Superior temporal gyrus (tissue), 1 donor: Measurements from ENCODE around the gene PERP.
"Not testable (repeated sequence)": the region's sequence is repeated elsewhere in the genome, so short reads cannot be mapped to it uniquely, and the experiment has no call there.

Source experiments
- DNase-seq: peaks from one replicate; pipeline ENCODE4 v3.0.0-alpha.2; 2016; ENCODE audit errors: extremely low spot score

PERP gene

DNA sequence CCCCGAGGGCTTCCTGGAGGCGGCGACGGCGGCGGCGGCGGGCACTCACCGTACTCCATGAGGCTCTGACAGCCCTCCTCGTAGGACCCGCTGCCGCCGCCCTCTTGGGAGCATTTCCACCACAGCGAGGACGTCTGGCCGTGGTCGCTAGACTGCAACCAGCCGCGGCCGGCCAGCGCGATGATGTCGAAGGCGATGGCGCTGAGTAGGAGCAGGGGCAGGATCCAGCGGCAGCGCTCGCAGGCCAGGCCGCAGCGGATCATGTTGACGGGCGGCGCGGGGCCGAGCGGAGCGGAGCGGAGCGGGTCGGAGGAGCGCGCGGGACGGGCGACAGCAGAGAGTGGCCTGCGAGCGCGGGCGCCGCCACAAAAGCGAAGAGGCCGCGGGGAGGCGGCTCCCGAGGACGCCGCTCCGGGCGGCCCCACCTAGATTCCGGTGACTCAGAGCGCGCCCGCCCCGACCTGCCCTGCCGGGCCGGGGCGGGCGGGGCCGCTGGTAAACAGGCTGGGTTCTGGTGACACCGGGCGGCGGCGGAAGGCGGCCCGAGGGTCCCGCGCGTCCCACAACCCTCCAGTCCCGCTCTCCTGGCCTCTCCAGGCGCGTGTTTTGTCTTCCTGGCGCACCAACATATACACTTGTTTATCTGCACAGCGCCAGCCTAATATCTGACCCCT lies at the start of gene PERP:
Gene PERP (minus strand): TSS at position 342 of the 674 bp plus-strand sequence. CDS start 79 bp downstream, at position 263.
- DNase-seq: no peak

DNA sequence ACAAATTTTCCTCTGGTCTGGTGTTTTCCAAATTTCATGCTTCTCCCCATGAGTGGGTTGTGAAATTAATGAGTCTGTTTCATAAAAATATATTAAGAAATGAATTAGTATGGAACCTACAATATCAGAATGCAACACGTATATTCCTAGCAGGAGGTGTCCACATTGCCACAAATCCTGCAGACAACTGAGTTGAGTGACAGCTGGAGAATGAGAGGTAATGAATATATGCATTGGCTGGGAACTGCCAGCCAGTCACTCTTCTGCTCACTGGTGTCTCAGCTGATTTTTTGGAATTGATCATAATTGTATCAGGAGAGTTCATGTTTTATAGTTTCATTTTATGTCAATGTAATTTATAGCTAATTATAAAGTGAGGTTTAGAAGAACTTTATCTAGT lies 48.2 kb upstream of the PERP start:
- no peak for DNase-seq

DNA sequence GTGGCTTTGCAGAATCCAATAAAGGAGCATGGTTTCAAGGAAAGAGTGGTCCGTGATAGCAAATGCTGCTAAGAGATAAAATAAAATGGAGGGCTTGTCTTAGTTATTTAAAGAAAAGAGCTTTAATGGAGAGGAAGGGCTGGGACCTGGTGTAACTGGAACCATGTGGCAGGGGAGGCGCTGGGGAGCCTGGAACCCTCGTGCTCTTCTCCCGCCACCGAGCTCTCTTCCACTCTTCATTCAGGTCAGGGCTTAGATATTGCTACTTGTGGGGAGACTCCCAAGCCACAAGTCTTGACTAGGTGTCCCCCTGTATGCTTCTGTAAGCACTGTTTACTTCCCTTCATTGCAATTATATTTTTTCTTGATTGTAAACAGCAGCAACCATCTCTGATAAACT lies 39.3 kb upstream of the PERP start:
- DNase-seq: no peak

DNA sequence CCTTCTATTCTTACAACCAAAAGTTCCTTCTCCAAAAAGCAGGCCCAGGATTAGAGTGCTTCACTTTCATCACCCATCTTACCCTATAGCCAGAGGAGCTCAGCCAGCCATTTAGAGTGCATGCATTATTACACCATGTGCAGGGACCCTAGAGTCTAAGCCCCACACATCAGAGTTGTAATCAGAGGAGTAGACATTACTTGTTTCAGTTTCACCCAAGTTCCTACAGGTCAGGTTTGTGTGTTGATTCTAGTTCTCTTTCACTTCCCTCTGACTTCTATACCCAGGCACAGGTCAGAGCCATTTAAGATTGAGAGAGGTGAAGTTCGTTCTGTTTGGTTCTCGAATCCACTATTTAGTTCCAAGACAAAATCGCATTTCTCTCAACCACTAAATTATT lies 38.2 kb upstream of the PERP start:
- no peak for DNase-seq

DNA sequence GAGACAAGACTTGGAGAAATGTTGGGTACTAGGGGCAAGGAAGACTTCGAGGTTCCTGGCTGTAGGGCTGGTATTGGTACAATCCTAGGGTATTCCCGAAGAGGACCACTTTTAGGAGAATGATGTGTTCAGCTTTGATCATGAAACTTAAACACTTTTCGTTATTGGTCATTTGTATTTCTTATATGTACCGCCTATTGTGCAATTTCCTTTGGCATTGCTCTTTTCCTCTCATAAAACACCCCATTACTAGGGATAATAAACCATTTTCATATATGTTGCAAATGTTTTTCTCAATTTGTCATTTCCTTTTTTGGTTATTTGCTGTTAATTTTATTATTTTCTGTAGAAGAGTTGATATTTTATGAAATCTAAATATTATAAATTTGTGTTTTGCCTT lies 35.6 kb upstream of the PERP start:
- no peak for DNase-seq

DNA sequence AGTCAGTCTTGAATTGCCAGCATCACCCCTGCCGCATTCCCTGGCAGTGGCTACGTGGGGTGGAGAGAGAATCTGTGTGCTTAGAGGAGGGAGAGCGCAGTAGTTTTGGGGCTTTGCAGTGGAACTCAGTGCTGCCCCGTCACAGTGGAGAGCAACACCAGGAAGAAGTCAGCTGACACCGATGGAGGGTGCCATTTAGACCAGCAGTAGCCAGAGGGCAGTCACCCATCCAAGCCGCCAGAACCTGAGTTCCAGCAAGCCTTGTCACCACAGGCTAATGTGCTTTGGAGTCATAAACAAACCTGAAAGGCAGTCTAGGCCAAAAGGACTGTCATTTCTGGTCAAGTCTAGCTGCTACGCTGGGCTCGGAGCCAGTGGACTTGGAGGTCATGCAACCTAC lies 22.0 kb upstream of the PERP start:
- no peak for DNase-seq

DNA sequence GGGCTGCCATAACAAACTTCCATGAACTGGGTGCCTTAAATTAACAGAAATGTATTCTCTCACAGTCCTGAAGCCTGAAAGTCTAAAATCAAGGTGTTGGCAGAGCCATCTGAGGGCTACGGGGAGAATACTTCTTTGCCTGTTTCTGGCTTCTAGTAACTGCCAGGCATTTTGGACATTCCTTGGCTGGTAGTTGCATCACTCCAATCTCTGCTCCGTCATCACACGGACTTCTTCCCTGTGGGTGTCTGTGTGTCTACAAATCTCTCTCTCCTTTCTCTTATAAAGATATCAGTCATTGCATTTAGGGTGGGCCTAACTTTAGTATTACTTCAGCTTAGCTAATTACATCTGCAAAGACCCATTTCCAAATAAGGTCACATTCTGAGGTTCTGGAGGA lies 20.9 kb upstream of the PERP start:
- no peak for DNase-seq

DNA sequence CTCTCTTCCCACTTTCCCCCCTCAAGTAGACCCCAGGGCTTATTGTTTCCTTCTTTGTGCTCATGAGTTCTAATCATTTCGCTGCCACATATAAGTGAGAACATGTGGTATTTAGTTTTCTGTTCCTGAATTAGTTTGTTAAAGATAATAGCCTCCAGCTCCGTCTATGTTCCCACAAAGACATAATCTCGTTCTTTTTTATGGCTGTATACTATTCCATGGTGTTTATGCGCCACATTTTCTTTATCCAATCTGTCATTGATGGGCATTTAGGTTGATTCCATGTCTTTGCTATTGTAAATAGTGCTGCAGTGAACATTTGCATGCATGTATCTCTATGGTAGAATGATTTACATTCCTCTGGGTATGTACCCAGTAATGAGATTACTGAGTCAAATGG lies 16.9 kb upstream of the PERP start:
- DNase-seq: no peak

DNA sequence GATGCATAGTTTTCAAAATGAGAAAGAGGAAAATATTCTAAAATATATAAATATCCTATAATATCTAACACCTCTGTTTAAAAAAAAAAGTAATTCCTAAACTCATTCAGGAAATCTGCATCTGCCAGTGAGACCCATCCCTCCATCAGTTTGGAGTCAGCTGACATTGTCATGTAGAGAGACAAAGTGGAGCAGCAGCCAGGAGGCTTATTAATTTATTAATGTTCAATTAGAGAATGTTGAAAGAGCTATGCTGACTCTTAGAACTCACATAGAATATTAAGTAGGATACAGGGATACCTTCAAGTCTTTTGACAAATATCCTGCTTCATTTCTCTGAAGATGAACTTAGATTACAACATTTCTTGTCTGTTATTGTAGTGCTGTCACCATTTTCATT lies 12.8 kb upstream of the PERP start:
- DNase-seq: no peak

DNA sequence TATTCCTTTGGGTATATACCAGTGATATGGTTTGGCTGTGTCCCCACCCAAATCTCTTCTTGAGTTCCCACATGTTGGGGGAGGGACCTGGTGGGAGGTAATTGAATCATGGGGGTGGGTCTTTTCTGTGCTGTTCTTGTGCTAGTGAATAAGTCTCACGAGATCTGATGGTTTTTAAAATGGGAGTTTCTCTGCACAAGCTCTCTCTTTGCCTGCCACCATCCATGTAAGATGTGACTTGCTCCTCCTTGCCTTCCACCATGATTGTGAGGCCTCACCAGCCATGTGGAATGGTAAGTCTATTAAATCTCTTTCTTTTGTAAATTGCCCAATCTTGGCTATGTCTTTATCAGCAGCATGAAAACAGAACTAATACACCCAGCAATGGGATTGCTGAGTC lies 12.0 kb upstream of the PERP start:
- not testable (repeated sequence) for DNase-seq

DNA sequence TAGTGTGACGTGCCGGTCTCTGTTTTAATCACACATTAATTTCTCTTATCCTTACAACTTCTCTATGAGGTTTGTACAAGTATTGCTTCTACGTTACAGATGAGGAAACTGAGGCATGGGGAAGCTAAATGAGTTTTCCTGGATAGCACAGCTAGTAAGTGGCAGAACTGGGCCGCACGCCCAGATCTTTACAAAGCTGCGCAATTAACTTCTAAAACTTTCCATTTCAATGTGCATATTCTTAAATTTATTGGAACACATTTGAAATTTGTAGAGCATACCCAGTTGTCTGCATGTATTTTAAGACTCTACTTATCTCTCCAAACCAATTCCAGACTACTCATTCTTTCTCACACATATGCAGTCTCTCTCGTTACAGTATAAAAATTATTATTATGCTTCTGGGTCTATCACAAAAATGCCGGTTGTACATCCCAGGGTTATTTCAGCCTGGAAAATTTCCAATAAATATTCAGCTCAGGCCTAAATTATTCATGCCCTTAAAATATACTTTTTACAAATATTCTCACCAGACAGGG lies 10.2 kb upstream of the PERP start:
- no peak for DNase-seq

DNA sequence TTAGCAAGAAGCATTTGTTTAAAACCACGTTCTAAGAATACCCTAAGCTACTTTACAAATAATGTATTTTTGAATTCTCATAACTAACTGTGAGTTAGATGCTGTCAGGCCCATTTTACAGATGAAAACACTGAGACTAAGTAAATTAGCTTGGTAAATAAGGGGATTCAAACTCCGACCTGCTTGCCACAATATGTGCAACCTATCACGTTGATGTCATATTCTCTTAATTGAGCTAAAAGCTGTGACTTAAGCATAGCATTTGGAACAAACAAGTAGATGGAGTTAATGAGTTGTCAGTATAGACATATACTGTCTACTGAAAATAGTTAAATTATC lies 9.4 kb upstream of the PERP start:
- no peak for DNase-seq

DNA sequence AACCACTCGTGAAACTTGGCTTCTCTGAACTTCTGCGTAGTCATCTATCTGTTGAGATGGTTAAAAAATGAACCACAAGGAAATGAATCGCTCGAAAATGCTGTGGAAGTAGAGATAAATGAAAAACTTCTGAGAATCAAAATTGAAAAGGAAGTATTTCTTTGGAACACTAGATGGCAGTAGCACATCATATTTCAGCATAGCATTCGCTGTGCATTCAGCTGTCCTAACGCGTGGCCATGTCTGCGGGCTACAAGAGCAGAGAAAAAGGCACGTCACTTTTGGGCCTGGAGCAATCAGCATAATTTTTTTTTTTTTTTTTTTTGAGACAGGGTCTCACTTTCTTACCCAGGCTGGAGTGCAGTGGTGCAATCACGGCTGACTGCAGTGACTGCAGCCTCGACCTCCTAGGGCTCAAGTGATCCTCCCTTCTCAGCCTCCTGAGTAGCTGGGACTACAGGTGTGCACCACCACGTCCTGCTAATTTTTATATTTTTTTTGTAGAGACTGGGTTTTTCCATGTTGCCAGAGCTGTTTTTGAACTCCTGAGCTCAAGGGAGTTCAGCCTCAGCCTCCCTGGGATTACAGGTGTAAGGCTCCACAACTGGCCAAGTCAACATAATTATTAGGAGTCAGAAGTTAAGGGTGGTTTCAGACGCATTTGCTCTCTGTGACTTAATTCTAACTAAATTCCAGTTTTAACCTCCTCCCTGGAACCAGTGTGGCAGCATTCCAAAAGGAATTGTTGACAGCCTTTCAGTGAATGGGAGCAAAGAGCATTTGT lies 8.8 kb upstream of the PERP start:
- peak; percentile 94 for DNase-seq

DNA sequence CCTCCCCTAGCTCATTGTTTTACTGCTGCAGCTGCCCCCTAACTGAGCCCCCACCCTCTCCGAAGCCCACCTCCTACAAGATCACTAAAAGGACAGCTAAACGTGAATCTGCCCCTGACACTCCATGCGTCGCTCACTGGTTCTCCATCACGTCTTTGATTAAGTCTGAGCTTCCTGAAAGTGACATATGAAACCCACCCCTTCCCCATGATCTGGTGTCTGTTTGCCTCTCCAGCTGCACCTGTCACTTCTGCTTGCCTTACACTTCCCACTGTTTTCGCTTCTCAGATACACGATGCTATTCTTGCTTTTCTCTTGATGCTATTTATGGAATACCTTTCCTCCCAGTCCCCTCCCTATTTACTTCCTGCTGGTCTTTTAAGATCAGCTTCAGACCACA lies 8.0 kb upstream of the PERP start:
- DNase-seq: no peak

DNA sequence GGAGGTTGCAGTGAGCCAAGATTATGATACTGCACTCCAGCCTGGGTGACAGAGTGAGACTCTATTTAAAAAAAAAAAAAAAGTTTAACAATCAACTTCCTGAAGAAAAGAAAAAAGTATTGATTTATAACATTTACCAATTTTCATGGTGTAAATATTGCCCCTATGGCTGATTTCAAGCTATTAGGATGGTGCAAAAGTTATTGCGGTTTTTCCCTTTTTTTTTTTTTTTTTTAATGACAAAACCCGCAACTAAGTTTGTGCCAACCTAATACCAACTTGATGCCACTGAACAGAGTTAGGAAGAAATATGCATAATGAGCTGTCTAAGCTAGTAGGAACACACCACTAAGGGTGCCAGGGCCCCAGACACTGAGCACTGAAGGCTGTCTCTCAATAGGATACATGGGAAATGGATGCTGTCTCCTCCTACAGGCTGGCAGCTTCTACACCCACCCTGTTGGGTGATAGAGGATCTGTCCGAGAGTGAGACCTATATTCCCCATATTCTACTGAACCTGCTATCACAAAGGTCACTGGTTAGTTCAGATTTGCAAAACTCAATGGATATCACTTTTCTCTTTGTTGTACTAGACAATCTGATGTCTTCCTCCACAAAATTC lies 6.5 kb upstream of the PERP start:
- no peak for DNase-seq

DNA sequence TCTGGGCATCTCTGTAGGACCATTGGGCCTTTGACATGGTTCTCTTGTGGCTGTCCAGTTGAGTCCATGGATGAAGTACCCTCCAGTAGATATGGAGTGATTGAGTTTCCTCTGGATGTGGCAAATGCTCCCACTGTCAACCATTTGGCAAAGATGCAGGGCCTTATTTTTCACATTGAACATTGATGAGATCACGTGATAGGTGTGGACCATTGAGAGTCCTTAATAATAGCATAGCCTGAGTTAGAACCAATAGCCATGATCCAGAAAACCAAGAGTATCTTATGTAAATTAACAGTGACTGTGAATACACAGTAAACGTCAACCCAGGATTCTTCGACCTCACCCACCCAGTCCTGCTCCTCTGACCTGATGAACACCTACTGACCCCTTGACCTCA lies 3.0 kb upstream of the PERP start:
- no peak for DNase-seq

DNA sequence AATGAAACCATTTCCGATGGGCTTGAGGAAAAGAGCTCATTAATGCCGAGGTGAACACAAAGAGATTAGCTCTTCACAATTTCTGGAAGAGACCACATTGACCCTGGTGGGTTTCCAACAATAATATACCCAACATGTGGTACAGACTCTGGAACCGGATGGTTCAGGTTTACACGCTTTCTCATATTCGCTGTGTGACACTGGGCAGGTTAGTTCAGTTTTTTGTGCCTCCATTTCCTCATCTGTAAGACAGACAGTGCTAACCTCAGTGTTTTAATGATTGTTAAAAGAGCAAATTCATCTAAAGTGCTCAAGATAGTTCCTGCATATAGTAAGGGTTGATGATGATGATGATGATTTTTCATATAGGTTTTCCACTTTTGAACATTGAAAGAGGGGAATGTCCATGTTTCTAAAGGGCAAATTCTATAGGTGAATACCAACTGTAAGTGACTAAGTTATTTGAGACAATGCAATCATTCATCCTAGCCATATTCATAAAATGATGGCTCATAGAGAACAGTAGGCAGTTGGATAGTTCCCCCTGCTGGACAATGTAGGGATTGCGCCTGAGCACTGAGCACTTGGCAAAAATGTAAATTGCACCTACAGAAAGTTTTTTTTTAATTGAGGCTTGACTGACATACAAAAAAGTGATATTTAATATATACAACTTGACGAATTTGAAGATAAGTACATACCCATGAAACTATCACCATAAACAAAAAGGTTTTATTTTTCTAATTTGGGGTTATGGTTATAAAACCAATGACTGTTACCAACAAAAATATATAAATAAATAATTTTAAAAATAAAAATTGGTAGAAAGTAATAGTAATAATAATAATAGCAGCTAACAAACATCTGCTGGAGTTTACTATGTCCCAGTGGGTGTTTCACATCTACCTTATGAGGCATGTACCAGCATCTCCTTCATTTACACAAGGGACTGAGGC lies 2.1 kb upstream of the PERP start:
- DNase-seq: peak; percentile 91

DNA sequence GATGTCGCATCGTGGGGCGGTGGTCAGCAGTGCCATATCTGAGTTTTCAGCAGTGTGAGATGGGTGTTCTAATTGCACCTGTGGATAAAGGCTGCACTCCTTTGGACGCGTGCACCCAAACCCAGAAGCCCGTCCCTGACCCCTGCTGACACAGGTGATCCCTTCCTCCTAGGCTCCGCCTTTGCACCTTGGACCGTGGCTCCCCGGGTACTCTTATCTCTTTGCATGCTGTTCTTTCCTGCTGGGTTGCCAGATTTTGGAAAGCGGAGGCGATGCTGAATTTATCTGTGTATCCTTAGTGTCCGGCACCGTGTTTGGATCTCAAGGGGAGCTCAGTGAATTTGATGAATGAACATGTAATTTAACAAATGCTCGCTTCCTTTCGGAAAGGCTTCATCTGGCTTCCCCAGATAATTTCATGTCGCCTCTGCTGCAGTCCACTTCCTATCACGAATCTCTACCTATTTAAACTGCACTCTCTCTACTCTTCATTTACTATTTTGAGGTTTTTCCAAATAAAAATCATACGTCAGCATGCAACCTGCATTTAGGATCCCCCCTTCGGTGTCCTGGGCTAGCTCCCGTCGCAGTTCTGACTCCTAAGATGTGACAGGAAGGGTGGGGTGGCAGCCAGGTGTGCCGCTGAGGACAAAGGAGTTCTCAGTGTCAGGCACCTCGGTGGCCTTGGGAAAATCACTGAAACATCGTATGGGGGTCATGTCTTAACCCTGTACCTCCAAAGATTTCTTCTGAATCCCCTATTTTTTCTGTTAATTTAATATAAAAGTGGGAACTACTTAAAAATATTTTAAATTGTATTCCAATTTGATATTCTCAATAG lies 753 bp upstream of the PERP start:
- no peak for DNase-seq

DNA sequence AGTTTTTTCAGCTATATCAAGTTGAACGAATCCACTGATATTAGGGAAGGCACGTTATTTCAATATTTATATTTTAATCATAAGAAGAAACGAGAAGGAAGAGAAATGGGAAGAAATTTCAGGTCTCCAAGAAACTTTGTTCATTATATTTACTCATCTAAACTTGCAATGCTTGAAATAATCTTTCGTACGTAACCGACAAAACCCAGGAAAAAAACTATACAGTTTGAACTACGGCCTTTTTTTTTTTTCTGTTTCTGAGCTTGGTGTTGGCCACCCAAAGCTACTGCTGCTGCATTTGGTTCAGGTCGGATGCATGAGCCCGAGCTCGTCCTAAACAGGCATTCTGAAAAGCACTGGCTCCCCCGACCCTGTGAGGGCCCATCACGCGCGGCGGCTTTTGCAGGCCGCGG lies 548 bp downstream of the PERP start:
- no peak for DNase-seq

DNA sequence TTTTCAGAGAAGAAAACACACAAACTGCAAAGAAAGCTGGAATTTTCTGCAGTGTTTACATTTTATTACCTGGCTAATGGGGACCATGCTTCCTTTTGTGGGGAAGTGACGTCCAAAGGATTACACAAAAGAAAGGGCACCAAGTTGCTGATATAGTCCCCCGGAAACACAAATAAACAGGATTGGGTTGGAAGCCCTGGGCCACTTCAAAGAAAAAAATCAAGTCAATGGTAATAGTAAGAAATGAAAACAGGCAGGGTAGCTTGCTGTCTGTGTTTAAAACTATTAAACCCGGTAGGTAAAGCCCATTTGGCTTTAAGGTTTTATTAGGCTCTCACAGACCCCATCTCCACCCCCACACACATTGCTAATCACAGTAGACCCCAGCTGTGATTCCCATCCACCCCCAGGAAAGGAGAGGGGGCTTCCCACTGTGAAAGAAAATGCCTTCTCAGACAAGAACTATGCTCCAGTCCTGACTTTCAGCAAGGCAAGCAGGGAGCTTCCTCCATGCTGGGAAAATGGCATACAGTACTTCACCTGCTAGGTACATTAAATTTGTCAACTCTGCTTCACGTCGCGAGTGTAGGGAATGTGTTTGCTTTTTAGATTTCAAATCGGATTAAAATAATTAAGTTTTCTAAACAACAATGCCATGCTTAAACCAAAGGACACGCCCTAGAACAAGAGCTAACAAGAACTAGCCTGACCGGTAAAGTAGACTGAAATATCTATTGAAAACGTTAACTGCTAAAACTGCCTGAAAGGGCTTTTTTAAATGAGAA lies 1.1 kb downstream of the PERP start:
- no peak for DNase-seq
